Osteocyte (in vitro differentiated cells): ENCODE data around the gene UBE2L5. TPM values are rescaled to one million over a fixed set of nuclear protein-coding genes. Genes with fewer than 3 reads are reported as not detected.

Experiments
- DNase-seq: peaks from one replicate; pipeline ENCODE4 v3.0.0; 2021; ENCODE audit warnings: mixed read lengths; ENCODE audit not compliant: unreplicated experiment; ENCODE audit errors: extremely low spot score
- H3K27ac Mint-ChIP-seq: one replicate; pipeline ENCODE4 v1.8.0; 2021; ENCODE audit warnings: mild to moderate bottlenecking, mixed read lengths; ENCODE audit not compliant: unreplicated experiment
- H3K27me3 Mint-ChIP-seq: one replicate; pipeline ENCODE4 v1.8.0; 2021; ENCODE audit warnings: mixed read lengths; ENCODE audit not compliant: unreplicated experiment
- H3K36me3 Mint-ChIP-seq: one replicate; pipeline ENCODE4 v1.8.0; 2021; ENCODE audit warnings: mixed read lengths; ENCODE audit not compliant: unreplicated experiment
- H3K4me1 Mint-ChIP-seq: one replicate; pipeline ENCODE4 v1.8.0; 2021; ENCODE audit warnings: mixed read lengths; ENCODE audit not compliant: unreplicated experiment
- H3K4me3 Mint-ChIP-seq: one replicate; pipeline ENCODE4 v1.8.0; 2021; ENCODE audit warnings: mild to moderate bottlenecking, moderate library complexity, mixed read lengths; ENCODE audit not compliant: unreplicated experiment
- H3K9me3 Mint-ChIP-seq: one replicate; pipeline ENCODE4 v1.8.0; 2021; ENCODE audit warnings: mixed read lengths; ENCODE audit not compliant: unreplicated experiment
- total RNA-seq: library from RNA; stranded (reverse); gene quantifications from 2 replicates; pipeline ENCODE4 v1.2.1, GENCODE V29; 2021
- TF ChIP-seq, protein P1 (sequence below): fragments of 200-600 bp; sonication (generic); IDR thresholded peaks from 2 replicates; pipeline ENCODE4 v1.5.0; 2021; ENCODE audit warnings: antibody characterized with exemption, mild to moderate bottlenecking, moderate library complexity

Gene UBE2L5
- total RNA-seq, 1 donor from 2014 or later = not detected

DNA sequence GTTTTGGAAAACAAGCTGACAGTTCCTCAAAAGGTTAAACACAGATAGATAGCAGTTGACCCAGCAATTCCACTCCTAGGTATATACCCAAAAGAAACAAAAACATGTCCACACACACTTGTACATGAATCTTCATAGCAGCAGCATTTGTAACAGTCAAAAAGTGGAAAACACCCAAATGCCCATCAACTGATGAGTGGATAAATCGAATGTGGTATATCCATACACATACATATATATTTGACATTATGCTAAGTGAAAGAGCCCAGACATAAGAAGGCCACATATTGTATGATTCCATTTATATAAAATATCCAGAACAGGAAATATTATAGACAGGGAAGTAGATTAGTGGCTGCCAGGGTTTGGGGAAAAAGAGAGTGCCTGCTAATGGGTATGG, 51.4 kb downstream of the UBE2L5 start:
- H3K9me3 Mint-ChIP-seq = no peaks in the 10 kb centered on the region
- no peaks in the 10 kb centered on the region for H3K36me3 Mint-ChIP-seq
- no peak overlapping the region for H3K27ac Mint-ChIP-seq
- no peak for DNase-seq
- peaks cover 4% of the 10 kb centered on the region for H3K4me1 Mint-ChIP-seq
- no peaks in the 10 kb centered on the region for H3K27me3 Mint-ChIP-seq
- no peak overlapping the region for H3K4me3 Mint-ChIP-seq
- TF ChIP-seq, protein P1, sequence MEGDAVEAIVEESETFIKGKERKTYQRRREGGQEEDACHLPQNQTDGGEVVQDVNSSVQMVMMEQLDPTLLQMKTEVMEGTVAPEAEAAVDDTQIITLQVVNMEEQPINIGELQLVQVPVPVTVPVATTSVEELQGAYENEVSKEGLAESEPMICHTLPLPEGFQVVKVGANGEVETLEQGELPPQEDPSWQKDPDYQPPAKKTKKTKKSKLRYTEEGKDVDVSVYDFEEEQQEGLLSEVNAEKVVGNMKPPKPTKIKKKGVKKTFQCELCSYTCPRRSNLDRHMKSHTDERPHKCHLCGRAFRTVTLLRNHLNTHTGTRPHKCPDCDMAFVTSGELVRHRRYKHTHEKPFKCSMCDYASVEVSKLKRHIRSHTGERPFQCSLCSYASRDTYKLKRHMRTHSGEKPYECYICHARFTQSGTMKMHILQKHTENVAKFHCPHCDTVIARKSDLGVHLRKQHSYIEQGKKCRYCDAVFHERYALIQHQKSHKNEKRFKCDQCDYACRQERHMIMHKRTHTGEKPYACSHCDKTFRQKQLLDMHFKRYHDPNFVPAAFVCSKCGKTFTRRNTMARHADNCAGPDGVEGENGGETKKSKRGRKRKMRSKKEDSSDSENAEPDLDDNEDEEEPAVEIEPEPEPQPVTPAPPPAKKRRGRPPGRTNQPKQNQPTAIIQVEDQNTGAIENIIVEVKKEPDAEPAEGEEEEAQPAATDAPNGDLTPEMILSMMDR = no peak

DNA sequence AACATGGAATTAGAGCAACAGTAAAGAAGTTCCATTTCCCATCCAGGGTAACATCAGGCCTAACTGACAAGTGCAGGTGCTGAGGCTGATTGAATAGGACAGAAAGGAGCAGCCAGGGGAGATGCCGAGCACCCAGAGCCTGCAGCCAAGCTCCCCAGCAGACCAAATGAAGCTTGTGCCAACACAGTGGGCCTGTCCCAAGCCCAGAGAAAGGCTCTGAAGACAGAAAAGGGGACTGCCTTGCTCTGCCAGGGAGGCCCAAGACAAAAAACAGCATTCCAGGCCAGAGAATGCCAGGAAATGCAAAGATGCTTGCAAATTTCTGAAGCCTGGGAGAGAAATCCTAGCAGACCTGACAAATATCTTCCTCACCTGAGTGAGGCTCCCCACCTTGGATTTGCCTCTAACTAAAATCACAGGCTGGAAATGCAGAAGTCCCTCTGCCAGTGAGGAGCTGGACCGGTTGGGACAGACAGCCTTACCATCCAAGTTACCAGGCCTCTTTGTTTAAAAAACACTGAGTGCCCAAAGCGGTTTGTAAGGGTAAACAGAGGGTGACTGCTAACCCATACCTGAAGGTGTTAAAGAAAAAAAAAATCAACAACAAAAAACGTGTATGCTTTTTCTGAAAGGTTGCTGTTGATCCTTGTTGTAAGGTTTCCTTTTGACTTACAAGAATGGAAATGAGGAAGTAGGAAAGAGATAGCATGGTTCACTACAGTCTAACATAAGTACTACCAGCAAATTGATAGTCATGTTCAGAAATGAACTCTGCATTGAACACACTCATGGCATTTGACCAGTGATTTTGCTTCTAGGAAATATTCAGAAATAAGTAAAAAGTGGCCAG, 55.3 kb downstream of the UBE2L5 start:
- H3K36me3 Mint-ChIP-seq = no peaks in the 10 kb centered on the region
- no peak overlapping the region for H3K4me3 Mint-ChIP-seq
- DNase-seq = no peak
- TF ChIP-seq, protein P1 = no peak
- H3K27me3 Mint-ChIP-seq = peaks cover 9% of the 10 kb centered on the region
- no peak overlapping the region for H3K27ac Mint-ChIP-seq
- H3K9me3 Mint-ChIP-seq = no peaks in the 10 kb centered on the region
- H3K4me1 Mint-ChIP-seq = peaks cover 4% of the 10 kb centered on the region

Other genes starting within 250 kb of the UBE2L5 start
- gene KATNAL1, start 114.9 kb upstream of the UBE2L5 start, total RNA-seq = 29.3 and 30.0 TPM in 2 replicates
- gene HMGB1, start 43.4 kb downstream of the UBE2L5 start, total RNA-seq = 249 and 264 TPM in 2 replicates
- 11.9 TPM in 2 replicates for gene USPL1, start 195.4 kb downstream of the UBE2L5 start, total RNA-seq